ENCODE results near the gene WDR87.
A peak's percentile ranks its signal among the peaks of the same experiment; 100 is the strongest.

Gene WDR87

GRCh38 chr19:37950471-37951175, 44.2 kb upstream of the WDR87 start:
- no peaks in the 10 kb centered on the region for H3K9me3 ChIP-seq (ENCODE audit: control insufficient read depth, insufficient read depth, low read depth, low read length)
- no peaks in the 10 kb centered on the region; a peak in 1 of 3 replicates for H3K36me3 ChIP-seq (ENCODE audit: control insufficient read depth in 2 of 2, insufficient read depth in 1 of 2, low read length in 2 of 2)
- H3K27ac ChIP-seq (ENCODE audit: extremely low read depth, low read depth, low read length) = no peak overlapping the region
- TF ChIP-seq ZNF138 (tag by site-specific recombination; IDR thresholded peaks at IDR 0.05; ENCODE audit: borderline replicate concordance) (no peak), ZNF521 (tag by site-specific recombination; IDR thresholded peaks at IDR 0.05) (no peak), ZNF623 (tag by site-specific recombination; IDR thresholded peaks at IDR 0.05) (no peak), INSM2 (tag by site-specific recombination; IDR thresholded peaks at IDR 0.05) (no peak), AEBP2 (tag by site-specific recombination; IDR thresholded peaks at IDR 0.05; ENCODE audit: borderline replicate concordance) (no peak), ZSCAN23 (tag by site-specific recombination; IDR thresholded peaks at IDR 0.05) (no peak), PBX3 (CRISPR knock-in tag; IDR thresholded peaks at IDR 0.05) (no peak), ZNF639 (tag by site-specific recombination; IDR thresholded peaks at IDR 0.05) (no peak), ZNF473 (tag by site-specific recombination; IDR thresholded peaks at IDR 0.05) (no peak), ZXDB (tag by site-specific recombination; IDR thresholded peaks at IDR 0.05) (no peak), YY2 (tag by site-specific recombination; IDR thresholded peaks at IDR 0.05) (no peak)
- H3K4me1 ChIP-seq (ENCODE audit: control insufficient read depth, insufficient read depth, low read length) = peaks cover 19% of the 10 kb centered on the region
- CTCF ChIA-PET = interaction anchor here (0.6 to 1.0 kb wide), 3 partner anchors 26 to 54 kb away, joined by 3 read pairs; no protein-coding TSS in a partner anchor
- POLR2A ChIA-PET = interaction anchor here (0.6 kb wide), 1 partner anchor 827 kb away, joined by 4 read pairs; no protein-coding TSS in a partner anchor
- no peak overlapping the region for H3K4me3 ChIP-seq (ENCODE audit: low read depth, low read length)

GRCh38 chr19:37948362-37948761, 42.0 kb upstream of the WDR87 start:
- POLR2A ChIA-PET = no interaction called here

More at GRCh38 chr19:37948362-37948761, 42.0 kb upstream of the WDR87 start:
- Histone ChIP-seq H3K27ac (ENCODE audit: extremely low read depth, low read depth, low read length) (0 out of 2 replicates have a peak overlapping the region, but pooled peaks have one; percentile 31), H3K36me3 (ENCODE audit: control insufficient read depth in 2 of 2, insufficient read depth in 1 of 2, low read length in 2 of 2) (peaks cover 0 to 4% of the 10 kb centered on the region in 2 experiments; a peak in 1 of 3 replicates), H3K4me3 (ENCODE audit: low read depth, low read length) (no peak overlapping the region), H3K4me1 (ENCODE audit: control insufficient read depth, insufficient read depth, low read length) (peaks cover 4% of the 10 kb centered on the region), H3K9me3 (ENCODE audit: control insufficient read depth, insufficient read depth, low read depth, low read length) (no peaks in the 10 kb centered on the region)
- TF ChIP-seq ZNF169 (tag by site-specific recombination; IDR thresholded peaks at IDR 0.05) (no peak), ZNF362 (tag by site-specific recombination; IDR thresholded peaks at IDR 0.05) (0 out of 2 replicates have a peak, but pooled peaks have one; percentile 14)
- CTCF ChIA-PET = no interaction called here
